ACHN (cell line): Measurements from ENCODE around the gene PSG7.
A peak's percentile ranks its signal among the peaks of the same experiment; 100 is the strongest.
"Not testable (repeated sequence)": the region's sequence is repeated elsewhere in the genome, so short reads cannot be mapped to it uniquely, and the experiment has no call there.

Experiments
- DNase-seq: peaks from one replicate; pipeline ENCODE4 v3.0.0-alpha.2; 2015
- in situ Hi-C: cut with HindIII; loops from 2 replicates; pipeline ENCODE4 v1.10.0; 2017; ENCODE audit warnings: low sequenced_read_pairs, low pct_ligation_motif_present, low pct_unique_long_range_greater_than_20kb

The PSG7 gene

DNA sequence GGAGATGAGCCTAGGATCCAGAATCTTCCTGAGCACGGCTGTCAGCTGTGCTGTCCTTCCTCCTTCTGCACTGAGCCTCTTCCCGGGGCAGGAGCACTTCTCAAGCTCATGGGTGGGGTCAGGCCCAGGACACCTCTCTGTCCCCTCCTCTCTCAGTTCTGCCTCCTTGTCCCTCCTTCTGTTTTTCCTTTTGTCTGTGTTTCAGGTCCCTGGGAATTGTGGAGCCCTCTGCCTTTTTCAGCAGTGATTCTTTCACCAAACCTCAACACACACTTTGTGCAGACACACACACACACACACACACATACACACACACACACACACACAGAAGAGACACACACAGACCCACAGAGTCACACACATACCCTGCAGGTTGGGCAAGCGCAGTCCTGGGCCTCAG is at the start of gene PSG7:
Gene PSG7 (minus strand): TSS at position 101 of the 400 bp plus-strand sequence. CDS start 131 bp downstream, outside the sequence.
- DNase-seq = not testable (repeated sequence)

DNA sequence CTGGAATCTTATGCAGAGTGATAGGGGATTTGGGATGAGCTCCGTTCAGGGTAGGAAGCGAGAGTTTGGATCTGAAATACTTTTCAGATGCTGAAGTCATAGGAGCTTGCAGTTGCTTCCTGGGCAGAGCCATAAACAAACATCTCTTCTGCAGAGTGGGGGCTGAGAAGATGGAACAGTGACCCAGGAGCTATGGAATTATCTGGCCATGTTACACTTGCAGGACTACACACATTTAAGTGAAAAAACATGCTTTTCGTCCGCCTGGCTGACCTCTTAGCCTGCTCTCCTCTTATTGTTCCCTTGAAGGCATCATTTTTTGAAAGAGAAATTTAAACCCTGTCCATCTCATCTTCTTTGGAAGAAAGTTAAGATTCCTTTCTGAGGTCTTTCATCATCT is 48.6 kb upstream of the PSG7 start:
- in situ Hi-C loops = no loop called here
- no peak for DNase-seq

More for the DNA sequence above, at the start of gene PSG7:
- in situ Hi-C loops = not testable (repeated sequence)

DNA sequence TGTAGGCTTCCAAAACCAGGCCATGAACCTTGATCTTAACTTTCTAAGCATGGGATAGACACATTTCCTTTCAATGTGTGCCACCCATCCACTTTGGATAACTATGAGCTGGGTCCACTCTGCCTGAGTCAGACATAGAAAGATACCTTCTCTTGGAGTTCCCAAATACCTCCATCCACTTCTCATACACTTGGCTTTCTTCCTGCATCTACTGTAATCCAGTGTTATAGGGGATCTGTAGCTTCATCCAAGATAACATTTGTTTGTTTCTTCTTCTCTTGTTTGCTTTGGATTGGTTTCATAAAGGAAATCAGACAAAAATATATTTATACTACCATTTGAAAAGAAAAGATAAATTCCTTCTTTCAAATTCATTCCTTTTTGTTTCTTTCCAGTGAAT is 45.1 kb upstream of the PSG7 start:
- DNase-seq, in situ Hi-C loops: not testable (repeated sequence)

DNA sequence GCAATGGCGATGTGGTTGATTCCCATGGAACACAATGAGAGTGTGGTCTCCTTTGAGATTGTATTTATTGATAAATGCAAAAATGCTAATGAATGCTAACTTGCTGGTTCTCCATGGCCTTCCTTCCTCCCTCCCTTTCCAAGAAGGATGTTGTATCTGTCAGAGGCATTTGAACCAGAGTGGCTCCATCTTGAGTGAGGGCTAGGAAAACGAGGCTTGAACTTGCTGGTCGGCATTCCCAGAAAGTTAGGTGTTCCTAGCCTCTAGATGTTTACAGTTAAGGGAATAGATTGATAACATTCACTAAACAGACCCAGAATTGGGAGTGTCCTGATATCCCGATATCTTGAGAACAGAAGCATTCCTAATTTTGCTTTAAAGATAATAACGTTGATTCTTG is 34.4 kb upstream of the PSG7 start:
- DNase-seq = not testable (repeated sequence)

DNA sequence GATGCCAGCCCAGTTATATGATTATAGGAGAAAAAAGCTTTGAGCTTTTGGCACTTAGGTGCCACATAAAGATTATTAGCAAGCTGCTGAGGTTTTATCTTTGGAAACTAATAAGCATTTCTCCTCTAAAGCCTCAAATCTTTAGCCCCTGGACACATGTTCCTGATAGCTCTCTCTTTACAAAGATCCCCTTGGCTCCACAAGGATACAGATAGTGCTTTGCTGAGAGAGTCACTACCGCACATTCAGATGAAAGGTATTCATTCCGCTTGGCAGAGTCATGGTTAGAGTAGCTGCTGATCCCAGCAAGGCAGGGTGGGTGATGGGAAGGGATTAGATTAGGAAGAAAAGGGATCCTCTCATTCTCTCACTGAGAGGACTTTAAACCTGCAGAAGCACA is 28.2 kb upstream of the PSG7 start:
- in situ Hi-C loops = no loop called here
- DNase-seq = no peak

More for the DNA sequence above, 34.4 kb upstream of the PSG7 start:
- in situ Hi-C loops = not testable (repeated sequence)

GRCh38 chr19:42961119-42961518 is 24.1 kb upstream of the PSG7 start:
- no peak for DNase-seq
- in situ Hi-C loops = no loop called here

DNA sequence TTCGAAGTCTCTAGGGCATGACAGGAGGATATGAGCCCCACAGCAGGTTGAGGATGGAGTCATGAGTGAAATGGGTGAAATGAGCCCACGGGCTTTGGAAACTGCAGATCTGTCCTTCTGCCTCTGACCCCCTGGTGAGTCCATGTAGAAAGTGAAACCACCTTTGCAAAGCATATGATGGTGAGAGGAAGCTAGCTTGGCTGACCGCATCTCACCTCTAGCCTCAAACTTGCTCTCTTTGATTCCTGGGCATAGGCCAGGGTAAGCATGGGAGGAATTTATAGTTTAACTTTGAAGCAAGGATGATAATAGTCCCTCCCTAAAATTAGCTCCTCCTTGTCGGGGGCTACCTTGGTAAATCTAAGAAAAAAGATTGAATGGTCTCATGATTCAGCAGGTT is 15.1 kb upstream of the PSG7 start:
- in situ Hi-C loops, DNase-seq: not testable (repeated sequence)

DNA sequence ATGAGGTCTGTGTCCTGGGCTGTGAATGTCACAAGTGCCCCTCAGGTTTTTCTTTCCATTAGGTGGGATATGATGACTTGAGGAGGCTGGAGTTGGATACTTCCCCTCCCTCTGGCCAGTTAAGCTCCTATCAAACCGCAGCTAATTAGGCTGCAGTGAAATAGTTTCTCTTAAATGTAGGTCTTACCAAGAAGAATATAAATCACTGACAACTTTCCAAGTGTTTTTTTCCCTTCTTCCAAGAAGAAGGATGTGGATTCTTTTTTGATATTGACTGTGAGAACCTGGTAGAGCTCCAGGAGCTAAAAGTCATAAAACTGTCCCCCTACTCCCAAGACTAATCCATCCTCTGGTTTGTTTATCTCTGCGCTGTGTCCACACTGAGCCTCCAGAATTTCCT is 14.5 kb upstream of the PSG7 start:
- in situ Hi-C loops, DNase-seq: not testable (repeated sequence)

DNA sequence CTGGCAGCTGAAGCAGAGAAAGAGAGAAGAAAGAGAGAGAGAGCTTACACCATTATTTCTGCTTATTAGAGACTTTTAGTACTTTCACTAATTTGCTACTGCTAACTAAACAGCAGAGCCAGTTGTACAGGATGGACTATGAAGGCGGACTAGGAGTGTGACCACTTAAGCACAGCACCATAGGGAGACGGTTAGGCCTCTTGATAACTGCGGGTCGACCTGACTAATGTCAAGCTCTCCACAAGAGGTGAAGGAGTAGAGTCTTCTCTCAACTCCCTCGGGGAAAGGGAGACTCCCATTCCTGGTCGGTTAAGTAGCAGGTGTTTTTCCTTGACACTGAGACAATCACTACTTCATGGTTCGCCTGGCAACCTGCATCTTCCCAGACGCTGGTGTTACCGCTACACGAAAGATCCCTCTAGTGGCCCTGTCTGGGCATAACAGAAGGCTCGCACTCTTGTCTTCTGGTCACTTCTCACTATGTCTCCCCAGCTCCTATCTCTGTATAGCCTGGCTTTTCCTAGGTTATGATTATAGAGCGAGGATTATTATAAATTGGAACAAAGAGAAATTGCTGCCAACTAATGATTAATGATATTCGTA is 5.3 kb upstream of the PSG7 start:
- DNase-seq = no peak
- in situ Hi-C loops = no loop called here

DNA sequence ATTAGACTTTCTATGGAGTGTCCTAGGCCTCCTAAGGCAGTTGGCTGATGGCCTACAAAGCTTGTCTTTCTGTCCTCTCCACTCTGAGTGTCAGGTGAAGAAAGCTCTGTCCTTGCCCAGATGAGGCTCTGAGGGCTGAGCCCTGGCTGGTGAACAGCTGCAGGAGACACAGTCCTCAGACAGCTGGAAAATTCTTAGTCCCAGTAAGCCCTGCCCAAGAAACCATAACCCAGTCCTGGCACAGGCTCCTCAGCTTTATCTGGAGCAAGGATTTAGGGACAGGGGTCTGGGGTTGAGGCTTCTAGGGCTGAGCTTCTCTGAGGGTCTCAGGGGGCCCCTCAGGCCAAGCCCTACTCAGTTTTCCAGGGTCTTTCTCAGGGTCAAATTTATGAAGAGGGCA is 2.3 kb downstream of the PSG7 start:
- in situ Hi-C loops, DNase-seq: not testable (repeated sequence)

GRCh38 chr19:42934183-42934582 is 2.8 kb downstream of the PSG7 start:
- peak; percentile 18 for DNase-seq
- in situ Hi-C loops = not testable (repeated sequence)

GRCh38 chr19:42933412-42933811 is 3.6 kb downstream of the PSG7 start:
- DNase-seq = peak; percentile 9
- in situ Hi-C loops = not testable (repeated sequence)

DNA sequence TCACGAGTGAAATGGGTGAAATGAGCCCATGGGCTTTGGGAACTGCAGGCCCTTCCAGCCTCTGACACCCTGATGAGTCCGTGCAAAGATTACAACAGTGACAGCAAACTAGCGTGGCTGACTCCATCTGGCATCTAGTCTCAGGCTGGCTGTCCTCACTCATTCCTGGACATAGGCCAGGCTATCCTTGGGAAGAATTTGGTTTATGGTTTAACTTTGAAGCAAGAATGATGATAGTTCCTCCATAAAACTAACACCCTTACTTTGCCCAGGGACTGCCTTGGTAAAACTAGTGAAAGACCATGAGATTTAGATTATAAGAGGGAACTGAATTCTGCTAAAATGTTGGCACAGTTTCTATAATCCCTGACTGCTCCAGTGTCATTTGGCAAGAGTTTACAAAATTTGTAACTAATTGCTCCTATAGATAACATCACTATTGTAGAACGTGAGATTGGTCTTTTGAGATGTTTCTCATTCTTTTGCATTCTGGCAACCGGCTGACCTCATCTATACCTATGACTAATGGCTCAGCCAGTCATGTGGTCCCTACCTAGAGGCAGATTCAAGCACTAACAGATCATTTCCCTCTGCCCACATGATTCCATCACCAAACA is 4.4 kb downstream of the PSG7 start:
- peak; percentile 82 for DNase-seq
- in situ Hi-C loops = not testable (repeated sequence)

- DNase-seq = peak; percentile 17
- in situ Hi-C loops = not testable (repeated sequence)
These were observed 6.8 kb downstream of the PSG7 start for GRCh38 chr19:42930214-42930613.

DNA sequence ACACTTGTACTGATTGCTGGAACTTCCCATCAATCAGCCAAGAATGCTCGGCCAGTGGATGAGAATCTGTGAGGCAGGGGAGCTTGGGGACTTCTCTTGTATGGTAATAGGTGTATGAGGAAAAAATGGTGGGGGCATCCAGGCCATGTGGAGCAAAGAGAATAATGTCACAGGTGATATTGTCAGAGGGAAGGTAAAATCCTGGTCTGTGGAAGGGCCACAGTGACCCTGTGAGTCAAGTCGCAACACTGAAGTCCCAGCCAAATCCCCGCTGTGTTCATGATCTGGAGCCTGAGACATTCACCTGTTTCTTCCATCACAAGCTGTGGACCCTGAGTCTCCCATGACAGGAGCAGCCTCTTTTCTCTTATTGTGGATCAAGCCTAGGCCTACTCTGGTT is 8.1 kb downstream of the PSG7 start:
- DNase-seq = no peak
- in situ Hi-C loops = no loop called here

DNA sequence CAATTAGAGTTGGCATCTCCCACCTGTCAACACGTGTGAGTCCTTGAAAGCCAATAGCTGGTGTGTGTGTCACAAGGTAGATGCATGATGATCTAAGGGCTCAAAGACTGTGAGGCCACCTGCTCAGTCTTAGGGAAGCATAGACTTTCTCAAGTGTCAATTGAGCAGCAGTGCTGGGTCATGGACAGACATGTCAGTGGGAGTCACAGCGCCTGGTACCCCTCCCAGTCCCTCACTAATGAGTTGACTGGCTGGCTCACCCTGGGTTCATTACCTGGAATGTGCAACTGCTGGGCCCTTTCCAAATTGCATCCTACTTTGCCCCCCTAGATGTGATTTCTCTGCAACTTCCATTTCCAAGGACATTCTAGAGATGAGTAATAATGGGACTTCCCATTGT is 10.2 kb downstream of the PSG7 start:
- in situ Hi-C loops = no loop called here
- DNase-seq = no peak

- in situ Hi-C loops = not testable (repeated sequence)
- DNase-seq = peak; percentile 37
These were observed 13.9 kb downstream of the PSG7 start for GRCh38 chr19:42923106-42923505.

DNA sequence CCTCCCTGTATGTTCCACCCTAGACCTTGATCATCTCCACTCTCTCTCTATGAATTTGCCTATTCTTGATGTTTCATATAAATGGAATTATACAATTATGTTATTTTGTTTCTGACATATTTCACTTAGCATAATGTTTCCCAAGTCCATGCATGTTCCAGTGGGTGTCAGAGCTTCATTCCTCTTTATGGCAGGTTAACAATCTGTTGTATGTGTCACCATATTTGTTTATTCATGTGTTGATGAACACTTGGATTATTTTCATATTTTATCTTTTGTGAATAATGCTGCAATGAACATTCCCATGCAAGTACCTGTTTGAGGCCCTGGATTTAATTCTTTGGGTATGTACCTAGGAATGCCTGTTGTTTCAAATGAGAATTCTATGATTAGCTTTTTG is 16.0 kb downstream of the PSG7 start:
- DNase-seq, in situ Hi-C loops: not testable (repeated sequence)

DNA sequence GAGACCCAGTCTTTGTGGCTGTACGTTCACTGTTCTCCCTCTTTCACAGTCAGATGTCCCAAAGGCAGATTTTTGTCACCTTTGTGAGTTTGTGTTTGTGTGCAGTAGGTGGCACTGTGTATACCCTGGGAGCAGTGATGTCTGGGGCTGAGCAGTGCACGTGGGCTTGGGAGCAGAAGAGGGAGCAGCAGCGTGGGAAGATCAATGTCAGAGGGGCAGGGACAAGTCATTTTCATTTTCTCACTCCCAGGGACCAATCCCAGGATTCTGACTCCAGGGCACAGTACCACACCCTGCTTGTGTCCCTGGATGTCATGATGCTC is 17.3 kb downstream of the PSG7 start:
- in situ Hi-C loops = no loop called here
- DNase-seq = no peak

DNA sequence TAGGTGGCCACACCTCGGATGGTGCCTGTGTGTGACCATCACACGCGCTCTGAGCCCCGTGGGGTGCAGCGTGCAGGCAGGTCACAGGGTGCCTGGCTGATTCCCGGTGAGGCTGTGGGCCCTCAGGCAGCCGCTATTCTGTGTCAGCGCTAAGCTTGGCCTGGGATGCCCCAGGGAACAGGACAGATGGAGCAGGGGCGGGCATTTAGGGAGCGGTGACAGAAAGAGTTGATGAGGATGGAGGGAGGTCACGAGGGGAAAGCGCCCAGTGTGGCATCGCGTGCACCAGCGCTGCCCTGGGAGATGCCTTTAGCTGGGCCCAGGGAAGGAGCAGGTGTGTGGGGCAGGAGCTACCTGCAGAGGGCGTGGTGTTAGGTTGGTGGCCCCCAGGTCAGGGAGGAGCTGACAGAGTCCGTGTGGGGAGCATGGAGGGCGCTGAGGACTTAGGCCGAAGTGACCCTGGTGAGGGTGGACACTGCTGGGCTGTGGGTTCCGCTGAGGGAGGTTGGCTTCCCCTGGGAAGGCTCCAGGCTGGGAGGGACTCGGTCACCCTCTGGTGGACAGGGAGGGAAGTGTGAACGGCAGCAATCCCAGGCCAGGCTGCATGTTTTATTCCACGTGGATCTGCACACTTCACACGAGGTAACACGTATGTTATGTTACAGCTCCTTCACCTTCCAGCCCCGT is 17.8 kb downstream of the PSG7 start:
- in situ Hi-C loops = not testable (repeated sequence)

More for the DNA sequence above, 17.8 kb downstream of the PSG7 start:
- DNase-seq = not testable (repeated sequence)
